Activated T-helper 2 cell treated with anti-CD3 and anti-CD28 coated beads, Interferon-gamma antibody, Interleukin-2, Interleukin-4, amounts not matched to agents 10 μg/mL and 5 μg/mL and 100 μg/mL, durations not matched to agents 14 hours and 24 hours and 36 hours (primary cell): ENCODE results near the gene WDR35. TPM values are rescaled to one million over a fixed set of nuclear protein-coding genes. Genes with fewer than 3 reads are reported as not detected.

Source experiments
- DNase-seq: peaks from one replicate; pipeline ENCODE4 v3.0.0; 2021; ENCODE audit warnings: low spot score
- H3K27ac Mint-ChIP-seq: one replicate; pipeline ENCODE4 v1.8.0; 2021; ENCODE audit warnings: mixed read lengths
- H3K27me3 Mint-ChIP-seq: one replicate; pipeline ENCODE4 v1.8.0; 2021; ENCODE audit warnings: low read depth, mixed read lengths
- H3K36me3 Mint-ChIP-seq: one replicate; pipeline ENCODE4 v1.8.0; 2021; ENCODE audit warnings: low read depth, mixed read lengths
- H3K4me1 Mint-ChIP-seq: one replicate; pipeline ENCODE4 v1.8.0; 2021; ENCODE audit warnings: low read depth, mixed read lengths
- H3K4me3 Mint-ChIP-seq: one replicate; pipeline ENCODE4 v1.8.0; 2021; ENCODE audit warnings: low read depth, mild to moderate bottlenecking, moderate library complexity, mixed read lengths
- H3K9me3 Mint-ChIP-seq: one replicate; pipeline ENCODE4 v1.8.0; 2021; ENCODE audit warnings: mixed read lengths
- intact Hi-C: fragments of 100-400 bp; cut with micrococcal nuclease; formaldehyde crosslinking; loops from one replicate; pipeline ENCODE4 v1.15.1; 2023
- total RNA-seq: library from RNA; stranded (reverse); gene quantifications from 2 replicates; pipeline ENCODE4 v1.2.3, GENCODE V29; 2022

WDR35 gene
- total RNA-seq, 1 donor from 2014 or later, result 7.6 TPM

DNA sequence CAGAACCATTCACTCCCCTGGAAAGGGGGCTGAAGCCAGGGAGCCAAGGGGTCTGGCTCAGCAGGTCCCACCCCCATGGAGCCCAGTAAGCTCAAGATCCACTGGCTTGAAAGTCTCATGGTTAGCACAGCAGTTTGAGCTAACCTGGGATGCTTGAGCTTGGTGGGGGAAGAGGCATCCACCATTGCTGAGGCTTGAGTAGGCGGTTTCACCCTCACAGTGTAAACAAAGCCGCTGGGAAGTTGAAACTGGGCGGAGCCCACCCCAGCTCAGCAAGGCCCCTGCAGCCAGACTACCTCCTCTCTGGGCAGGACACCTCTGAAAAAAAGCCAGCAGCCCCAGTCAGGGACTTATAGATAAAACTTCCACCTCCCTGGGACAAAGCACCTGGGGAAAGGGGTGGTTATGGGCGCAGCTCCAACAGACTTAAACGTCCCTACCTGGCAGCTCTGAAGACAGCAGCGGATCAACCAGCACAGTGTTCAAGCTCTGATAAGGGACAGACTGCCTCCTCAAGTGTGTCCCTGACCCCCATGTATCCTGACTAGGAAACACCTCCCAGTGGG is 73.4 kb downstream of the WDR35 start:
- Mint-ChIP-seq H3K27ac (no peak overlapping the region), H3K27me3 (no peaks in the 10 kb centered on the region), H3K9me3 (no peaks in the 10 kb centered on the region), H3K4me1 (no peaks in the 10 kb centered on the region), H3K4me3 (no peak overlapping the region), H3K36me3 (no peaks in the 10 kb centered on the region)
- intact Hi-C loops, result no loop called here
- DNase-seq, result no peak

DNA sequence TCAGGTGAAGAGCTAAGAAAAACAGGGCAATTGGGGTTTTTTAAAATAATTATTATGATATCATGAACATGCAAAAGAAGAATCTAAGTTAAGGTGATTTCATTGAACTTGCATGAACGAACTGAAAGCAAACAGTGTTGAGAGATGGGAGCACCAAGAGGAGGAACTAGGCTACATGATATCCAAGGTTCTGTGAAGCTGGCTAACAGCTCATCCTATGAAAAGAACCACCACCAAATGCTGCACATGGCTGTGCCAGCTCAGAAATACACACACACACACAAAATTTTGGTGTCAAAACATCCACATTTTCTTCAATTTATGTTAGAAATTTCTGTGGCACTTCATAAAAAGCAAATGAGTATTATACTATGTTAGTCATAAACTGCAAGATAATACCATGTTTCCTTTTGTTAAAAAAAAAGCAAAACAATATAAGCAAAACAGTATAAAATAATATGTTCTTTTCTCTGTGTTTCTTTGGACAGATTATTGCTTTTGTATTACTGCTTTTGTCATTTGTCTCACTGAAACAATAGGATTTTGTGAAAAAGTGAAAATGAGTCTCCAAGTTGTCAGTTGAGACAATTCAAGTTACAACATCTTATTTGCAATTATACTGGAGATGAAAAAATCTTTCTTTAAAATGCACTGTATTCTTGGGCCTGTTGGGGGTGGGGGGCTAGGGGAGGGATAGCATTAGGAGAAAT is 75.5 kb downstream of the WDR35 start:
- H3K36me3 Mint-ChIP-seq, result no peaks in the 10 kb centered on the region
- H3K9me3 Mint-ChIP-seq, result no peaks in the 10 kb centered on the region
- H3K4me3 Mint-ChIP-seq, result no peak overlapping the region
- no peaks in the 10 kb centered on the region for H3K27me3 Mint-ChIP-seq
- intact Hi-C loops, result no loop called here
- H3K4me1 Mint-ChIP-seq, result no peaks in the 10 kb centered on the region
- DNase-seq, result no peak
- no peak overlapping the region for H3K27ac Mint-ChIP-seq

DNA sequence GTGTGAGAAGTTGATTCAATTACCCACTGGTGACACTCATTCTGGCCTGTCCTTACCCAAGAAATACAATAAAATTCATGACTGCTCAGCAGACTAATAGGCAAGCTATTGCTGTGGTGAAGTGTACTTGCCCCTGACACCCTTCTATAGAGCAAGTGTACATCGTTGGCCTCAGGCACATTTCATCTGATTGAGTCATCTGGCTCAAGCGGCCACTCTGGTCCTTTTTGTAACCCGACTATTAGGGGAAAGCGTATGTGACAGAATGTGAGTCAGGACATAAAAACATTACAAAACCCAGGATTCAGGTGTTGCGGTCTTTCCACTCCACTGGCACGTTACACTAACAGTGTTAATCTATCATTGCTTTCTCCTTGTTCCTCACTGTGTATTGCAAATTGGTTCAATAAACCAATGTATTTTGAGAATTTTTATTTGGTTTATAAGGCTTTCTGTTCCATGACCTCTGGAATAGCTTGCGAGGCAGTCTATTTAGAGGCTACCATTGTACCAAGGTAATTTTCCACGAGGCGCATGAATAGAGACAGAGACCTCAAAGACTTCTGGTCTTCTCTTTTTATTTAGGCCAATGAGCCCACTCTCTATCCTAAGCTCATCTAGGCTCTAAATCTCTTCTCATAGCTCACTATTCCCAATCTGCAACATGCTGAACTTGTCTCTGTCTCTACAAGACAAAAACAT is 77.9 kb downstream of the WDR35 start:
- Mint-ChIP-seq H3K36me3 (no peaks in the 10 kb centered on the region), H3K27me3 (peaks cover 9% of the 10 kb centered on the region), H3K4me3 (no peak overlapping the region), H3K4me1 (no peaks in the 10 kb centered on the region), H3K27ac (no peak overlapping the region), H3K9me3 (no peaks in the 10 kb centered on the region)
- no peak for DNase-seq
- intact Hi-C loops, result no loop called here

DNA sequence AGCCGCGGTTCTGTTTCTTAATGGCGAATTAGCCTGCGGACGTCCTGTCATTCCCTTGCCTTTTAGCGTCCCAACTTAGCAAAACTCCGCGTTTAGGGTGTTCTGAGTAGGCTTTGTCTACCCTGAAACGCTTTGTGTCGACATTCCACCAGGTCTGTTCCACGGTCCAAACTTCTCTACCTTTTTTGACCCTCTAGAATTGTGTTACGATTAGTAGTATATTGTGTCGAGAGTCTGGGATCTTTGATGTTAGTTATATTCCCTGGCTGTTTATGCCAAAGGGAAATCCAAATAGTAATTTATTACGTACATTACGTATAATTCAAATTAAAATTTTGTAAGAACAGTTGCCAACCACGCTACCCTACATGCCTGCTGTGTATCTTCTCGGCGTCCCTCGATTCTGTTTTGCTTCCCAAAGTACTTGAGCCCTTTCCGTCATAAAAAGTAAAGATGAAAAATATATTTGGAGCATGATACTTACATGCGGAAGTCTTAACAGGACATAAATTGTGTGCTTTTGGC is 87.6 kb downstream of the WDR35 start:
- no peak for DNase-seq
- intact Hi-C loops, result loop anchor here (1.0 to 5.0 kb wide), 7 partner anchors 149 to 1360 kb away; partner anchors contain the start of genes HS1BP3, LAPTM4A and RDH14
- Mint-ChIP-seq H3K27ac (peak overlapping the region; percentile 95), H3K4me3 (peak overlapping the region; percentile 89), H3K4me1 (peaks cover 49% of the 10 kb centered on the region), H3K9me3 (peaks cover 6% of the 10 kb centered on the region), H3K27me3 (peaks cover 2% of the 10 kb centered on the region), H3K36me3 (peaks cover 26% of the 10 kb centered on the region)

DNA sequence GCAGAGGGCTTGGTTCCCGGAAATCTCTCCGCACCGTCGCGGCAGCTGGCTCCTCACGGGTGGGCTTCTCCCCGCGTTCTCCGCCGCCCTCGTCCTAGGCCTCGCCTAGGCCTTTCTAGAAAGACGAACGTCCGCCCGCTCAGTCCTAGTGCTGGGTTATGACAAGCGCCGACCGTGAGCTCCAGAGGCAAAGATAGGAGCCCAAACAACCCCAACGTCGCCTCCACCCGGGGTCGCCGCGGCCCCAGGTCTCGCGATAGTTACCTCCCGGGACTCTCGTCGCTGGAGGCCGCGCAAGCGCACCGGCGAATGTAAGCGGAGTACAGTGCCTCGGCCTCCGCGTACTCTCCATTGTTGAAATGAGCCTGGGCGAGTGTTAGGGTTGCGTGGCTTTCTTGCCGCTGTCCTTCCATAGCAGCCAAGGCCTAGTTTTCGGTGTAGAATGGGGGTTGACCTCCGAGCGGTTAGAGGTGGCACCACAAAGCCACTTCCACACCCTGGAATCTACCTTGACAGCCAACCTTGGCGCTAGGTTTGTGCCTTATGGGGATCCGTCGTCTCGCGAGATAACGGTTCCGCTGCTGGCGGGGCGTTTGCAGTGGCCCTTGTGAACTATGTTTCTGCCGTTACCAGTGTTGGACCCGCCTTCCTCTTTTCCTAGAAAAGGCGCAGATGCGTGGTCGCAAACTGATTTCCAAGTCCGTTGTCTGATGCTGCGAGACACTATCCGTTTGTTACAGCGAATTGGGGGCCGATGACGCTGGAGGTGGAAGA is 88.3 kb downstream of the WDR35 start, which contains the start of gene TTC32:
TTC32 (minus strand) TSS at position 542 of the 774 bp plus-strand sequence; CDS start at position 413, 129 bp downstream.
- H3K4me3 Mint-ChIP-seq, result peak within 1 kb of the TSS; percentile 89
- peak within 1 kb of the TSS; percentile 95 for H3K27ac Mint-ChIP-seq
- H3K4me1 Mint-ChIP-seq, result peaks cover 48% of the 10 kb centered on the region
- intact Hi-C loops, result loop anchor here (1.0 to 5.0 kb wide), 9 partner anchors 89 to 1359 kb away; partner anchors contain the start of genes HS1BP3, LAPTM4A, PUM2 and RDH14
- H3K9me3 Mint-ChIP-seq, result peaks cover 6% of the 10 kb centered on the region
- H3K27me3 Mint-ChIP-seq, result peaks cover 2% of the 10 kb centered on the region
- H3K36me3 Mint-ChIP-seq, result peaks cover 26% of the 10 kb centered on the region
- peak; percentile 90 for DNase-seq

DNA sequence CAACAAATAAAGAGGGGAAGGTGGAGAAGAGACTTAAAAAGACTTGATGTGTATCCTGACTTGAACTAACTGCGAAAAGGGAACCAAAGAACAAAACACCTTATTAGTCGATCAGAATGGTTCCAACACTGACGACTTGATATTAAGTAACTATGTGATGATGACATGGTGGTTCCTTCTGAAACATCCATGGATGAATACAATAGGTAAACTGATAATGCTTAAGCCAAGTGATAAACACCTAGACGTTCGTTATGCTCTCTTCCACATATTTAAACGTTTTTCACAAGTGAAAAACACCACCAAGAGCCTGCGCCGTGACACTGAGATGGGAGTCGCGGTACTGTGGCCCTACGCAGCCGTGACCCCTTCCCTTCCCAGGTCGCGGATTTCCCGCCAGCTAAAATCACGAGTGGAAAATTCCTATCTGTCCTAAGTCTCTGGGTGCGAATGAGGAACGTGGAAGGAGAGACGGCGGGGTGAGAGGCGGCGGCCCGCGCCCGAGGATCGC is 88.9 kb downstream of the WDR35 start:
- H3K27me3 Mint-ChIP-seq, result no peaks in the 10 kb centered on the region
- H3K27ac Mint-ChIP-seq, result peak overlapping the region; percentile 95
- peaks cover 28% of the 10 kb centered on the region for H3K36me3 Mint-ChIP-seq
- no peak for DNase-seq
- peak overlapping the region; percentile 89 for H3K4me3 Mint-ChIP-seq
- H3K9me3 Mint-ChIP-seq, result peaks cover 6% of the 10 kb centered on the region
- H3K4me1 Mint-ChIP-seq, result peaks cover 47% of the 10 kb centered on the region
- intact Hi-C loops, result loop anchor here (1.0 to 5.0 kb wide), 7 partner anchors 90 to 1359 kb away; partner anchors contain the start of genes HS1BP3, PUM2, RDH14 and WDR35

DNA sequence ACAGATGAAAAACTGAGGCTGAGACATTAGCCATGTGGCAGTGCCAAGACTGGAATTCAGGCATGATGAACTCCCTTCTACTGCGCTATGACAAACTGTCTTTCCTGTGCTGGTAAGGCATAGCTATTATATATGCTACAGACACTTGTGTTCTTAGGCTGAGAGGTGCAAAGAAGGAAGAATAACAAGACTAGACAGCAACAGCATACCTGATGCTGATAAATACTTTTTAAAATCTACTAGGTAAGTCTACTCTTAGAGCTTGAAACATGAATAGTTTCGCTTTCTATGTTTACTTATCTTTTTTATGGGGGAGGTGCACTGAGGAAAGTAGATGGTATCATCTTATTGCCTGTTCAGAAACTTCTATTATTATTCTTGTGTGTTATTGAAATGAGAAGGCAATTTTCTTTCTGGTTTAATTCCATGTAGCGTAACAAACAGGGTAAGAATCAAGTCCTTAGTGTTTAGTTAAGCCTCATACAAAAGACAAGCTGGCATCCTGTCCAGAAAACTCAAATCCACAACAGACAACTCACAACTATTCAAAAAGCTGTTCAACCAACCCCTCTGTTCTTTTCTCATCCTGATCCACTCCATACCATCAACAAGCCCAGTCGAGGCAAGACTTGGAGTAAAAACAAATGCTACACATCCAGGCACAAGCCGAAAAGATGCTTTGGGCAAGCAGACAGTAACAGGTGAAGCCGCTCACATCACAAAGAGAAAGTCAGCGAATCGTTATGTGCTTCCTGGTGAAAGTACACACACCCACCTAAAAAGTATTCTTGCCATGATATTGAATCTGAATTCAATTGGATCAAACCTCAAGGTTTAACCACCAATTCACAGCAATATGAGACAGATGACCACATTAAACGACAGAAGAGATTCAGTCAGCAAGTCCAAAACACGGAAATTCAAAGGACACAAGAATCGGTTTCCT is 89.6 kb downstream of the WDR35 start:
- peak; percentile 27 for DNase-seq
- Mint-ChIP-seq H3K9me3 (peaks cover 6% of the 10 kb centered on the region), H3K27me3 (no peaks in the 10 kb centered on the region), H3K4me1 (peaks cover 53% of the 10 kb centered on the region), H3K4me3 (peak overlapping the region; percentile 89), H3K27ac (peak overlapping the region; percentile 95), H3K36me3 (peaks cover 34% of the 10 kb centered on the region)
- intact Hi-C loops, result loop anchor here (2.0 to 5.0 kb wide), 6 partner anchors 91 to 1358 kb away; partner anchors contain the start of genes HS1BP3, RDH14 and WDR35

DNA sequence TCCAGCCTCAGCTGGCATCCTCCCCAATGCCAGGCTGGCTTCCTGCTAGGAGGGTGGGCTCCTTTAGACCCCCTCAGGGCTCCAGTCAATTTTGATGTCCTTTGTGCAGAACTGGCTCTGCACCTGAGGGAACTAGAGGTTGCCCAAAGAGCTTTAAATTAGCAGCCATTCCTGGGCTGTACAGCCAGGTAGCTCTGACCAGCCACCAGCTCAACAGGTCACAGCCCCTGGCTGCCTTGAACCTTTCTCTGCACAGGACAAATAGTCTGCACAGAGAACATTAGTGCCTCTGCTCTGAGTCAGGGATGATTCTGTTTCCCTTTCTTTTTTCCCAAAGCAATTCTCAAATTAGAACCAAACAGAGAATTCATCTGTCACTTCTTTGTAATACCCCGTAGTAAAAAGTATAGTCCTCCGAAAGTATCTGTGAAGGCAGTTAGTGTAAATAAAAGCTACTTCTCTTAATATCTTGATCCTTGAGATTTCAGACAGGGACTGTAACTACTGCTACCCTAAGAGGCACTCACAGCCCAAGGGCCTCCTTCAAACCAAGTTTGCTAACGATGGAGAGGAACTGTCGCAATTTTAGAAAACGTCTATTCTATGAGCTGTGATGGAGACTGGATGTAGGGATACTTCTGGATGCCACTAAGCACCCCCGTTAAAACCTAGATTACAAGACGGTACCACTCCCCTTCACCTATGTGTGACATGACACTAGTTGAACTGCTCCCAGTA is 91.1 kb downstream of the WDR35 start:
- no peaks in the 10 kb centered on the region for H3K9me3 Mint-ChIP-seq
- H3K4me3 Mint-ChIP-seq, result no peak overlapping the region
- intact Hi-C loops, result no loop called here
- peaks cover 59% of the 10 kb centered on the region for H3K4me1 Mint-ChIP-seq
- peaks cover 29% of the 10 kb centered on the region for H3K36me3 Mint-ChIP-seq
- no peaks in the 10 kb centered on the region for H3K27me3 Mint-ChIP-seq
- no peak overlapping the region for H3K27ac Mint-ChIP-seq
- DNase-seq, result no peak

DNA sequence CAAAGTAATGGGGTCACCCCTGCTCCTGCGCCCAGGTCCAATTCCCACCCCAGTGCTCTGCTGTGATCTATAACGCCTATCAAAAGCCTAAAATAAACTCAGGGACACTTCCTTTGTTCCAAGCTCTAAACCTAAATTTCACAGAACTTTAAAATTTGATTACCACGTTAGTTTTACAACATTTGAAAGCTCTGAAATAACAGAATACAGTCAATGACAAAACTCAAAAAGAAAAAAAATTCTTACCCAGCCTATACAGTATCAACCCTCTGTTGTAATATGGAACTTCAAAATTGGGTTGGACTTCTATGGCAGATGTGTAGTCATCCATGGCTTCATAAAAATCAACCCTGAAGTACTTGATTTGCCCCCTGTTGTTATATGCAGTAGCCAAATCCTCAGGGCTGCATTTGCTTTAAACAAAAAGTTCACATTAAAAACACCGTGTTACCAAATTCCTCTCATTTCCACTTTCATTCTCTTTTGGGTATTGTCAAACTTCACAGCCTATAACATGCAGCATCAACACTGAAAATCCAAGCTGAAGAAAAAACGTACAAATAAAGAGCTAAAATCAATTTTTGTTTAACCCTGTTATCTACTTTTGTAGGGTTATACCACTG is 92.2 kb downstream of the WDR35 start:
- peaks cover 58% of the 10 kb centered on the region for H3K4me1 Mint-ChIP-seq
- peaks cover 31% of the 10 kb centered on the region for H3K36me3 Mint-ChIP-seq
- intact Hi-C loops, result no loop called here
- no peaks in the 10 kb centered on the region for H3K9me3 Mint-ChIP-seq
- no peak for DNase-seq
- peak overlapping the region; percentile 24 for H3K4me3 Mint-ChIP-seq
- H3K27ac Mint-ChIP-seq, result no peak overlapping the region
- no peaks in the 10 kb centered on the region for H3K27me3 Mint-ChIP-seq

DNA sequence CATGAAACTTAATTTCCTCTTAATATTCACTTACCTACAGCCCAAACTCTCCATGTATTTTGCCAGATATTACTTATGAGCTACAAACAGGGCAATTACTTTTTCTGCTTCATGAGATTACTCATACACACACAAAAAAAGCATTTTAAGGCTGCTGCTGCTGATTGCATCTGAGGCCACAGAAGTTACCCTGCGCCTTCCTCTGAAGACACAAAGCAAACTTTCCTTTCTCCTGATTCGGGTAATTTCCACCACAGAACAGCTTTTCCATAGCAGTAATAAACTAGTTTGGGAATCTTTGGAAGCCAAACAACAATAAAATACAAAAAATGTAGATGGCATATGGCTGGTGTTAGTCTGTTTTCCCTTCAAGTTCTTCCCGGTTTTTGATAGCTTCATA is 94.4 kb downstream of the WDR35 start:
- peak overlapping the region; percentile 60 for H3K27ac Mint-ChIP-seq
- H3K9me3 Mint-ChIP-seq, result no peaks in the 10 kb centered on the region

More for the DNA sequence above, 94.4 kb downstream of the WDR35 start:
- H3K36me3 Mint-ChIP-seq, result peaks cover 35% of the 10 kb centered on the region
- H3K27me3 Mint-ChIP-seq, result no peaks in the 10 kb centered on the region
- no peak for DNase-seq
- peaks cover 58% of the 10 kb centered on the region for H3K4me1 Mint-ChIP-seq
- intact Hi-C loops, result loop anchor here (2.0 kb wide), 1 partner anchor 27 kb away; no protein-coding TSS in a partner anchor
- peak overlapping the region; percentile 7 for H3K4me3 Mint-ChIP-seq
